Activated CD8-positive, alpha-beta memory T cell treated with anti-CD3 and anti-CD28 coated beads, Interleukin-2, amount 50 U/mL, for 48 hours (primary cell): ENCODE measurements around the gene PTPRD.

ENCODE experiments used
- DNase-seq: peaks from one replicate; pipeline ENCODE4 v3.0.0-alpha.2; 2020

The PTPRD gene

DNA sequence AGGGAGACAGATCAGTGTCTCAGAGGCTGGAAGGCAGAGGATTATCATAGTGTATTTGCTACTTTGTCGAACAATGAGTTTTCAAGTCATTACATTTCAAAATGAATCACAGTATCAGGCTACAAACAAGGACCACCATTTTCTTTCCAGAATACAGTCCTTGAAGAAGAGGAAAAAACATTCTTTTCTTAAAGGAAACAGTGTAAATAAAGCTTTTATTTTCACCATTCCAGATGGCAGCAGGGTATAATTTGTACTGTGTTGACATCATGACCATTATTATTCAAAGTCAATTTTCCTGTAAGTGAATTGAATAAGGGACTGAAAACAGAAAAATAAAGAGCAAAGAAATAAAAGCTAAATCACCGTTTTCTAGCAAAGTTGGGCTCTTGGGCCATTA, 2076.0 kb downstream of the PTPRD start:
- DNase-seq = no peak

GRCh38 chr9:8534828-8535227, 2078.0 kb downstream of the PTPRD start:
- no peak for DNase-seq

DNA sequence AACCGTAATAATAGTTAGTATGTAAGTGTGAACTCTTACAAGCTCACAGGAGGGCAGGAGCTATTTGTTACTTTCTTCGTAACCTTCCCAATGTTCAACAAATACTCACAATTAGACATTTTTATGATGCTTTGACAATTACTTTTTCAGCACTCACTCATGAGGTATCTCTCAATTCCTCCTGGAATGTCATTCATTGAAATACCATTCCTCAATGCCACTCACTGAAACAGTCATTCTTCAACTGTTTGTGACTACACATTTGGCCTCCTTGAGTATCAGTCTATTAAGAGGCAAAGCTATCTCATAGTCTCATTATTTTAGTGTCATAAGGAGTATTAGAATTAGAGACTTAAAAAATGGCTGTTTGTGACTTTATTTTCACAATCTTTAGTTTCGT, 2079.1 kb downstream of the PTPRD start:
- DNase-seq = no peak

- DNase-seq = no peak
Measured at GRCh38 chr9:8531826-8532415, 2080.9 kb downstream of the PTPRD start.

- no peak for DNase-seq
Measured at GRCh38 chr9:8521112-8521511, 2091.7 kb downstream of the PTPRD start.

DNA sequence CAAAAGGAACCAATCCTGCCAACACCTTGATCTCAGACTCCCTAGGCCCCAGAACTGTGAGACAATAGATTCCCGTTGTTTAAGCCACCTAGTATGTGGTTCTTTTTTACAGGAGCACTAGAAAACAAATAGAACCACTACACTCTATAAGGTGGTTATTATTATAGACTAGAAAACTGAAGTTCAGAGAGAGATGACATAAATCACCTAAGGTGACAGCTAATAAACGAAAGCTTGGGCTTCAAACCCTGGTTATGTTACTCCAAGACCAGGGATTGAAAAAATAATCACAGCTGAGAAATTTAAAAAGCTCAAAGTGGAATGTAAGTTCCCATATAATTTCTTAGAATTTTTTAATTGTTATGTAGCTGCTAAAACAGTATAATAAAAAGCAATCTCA, 2097.1 kb downstream of the PTPRD start:
- no peak for DNase-seq

- no peak for DNase-seq
Measured at GRCh38 chr9:8514760-8515159, 2098.0 kb downstream of the PTPRD start.

DNA sequence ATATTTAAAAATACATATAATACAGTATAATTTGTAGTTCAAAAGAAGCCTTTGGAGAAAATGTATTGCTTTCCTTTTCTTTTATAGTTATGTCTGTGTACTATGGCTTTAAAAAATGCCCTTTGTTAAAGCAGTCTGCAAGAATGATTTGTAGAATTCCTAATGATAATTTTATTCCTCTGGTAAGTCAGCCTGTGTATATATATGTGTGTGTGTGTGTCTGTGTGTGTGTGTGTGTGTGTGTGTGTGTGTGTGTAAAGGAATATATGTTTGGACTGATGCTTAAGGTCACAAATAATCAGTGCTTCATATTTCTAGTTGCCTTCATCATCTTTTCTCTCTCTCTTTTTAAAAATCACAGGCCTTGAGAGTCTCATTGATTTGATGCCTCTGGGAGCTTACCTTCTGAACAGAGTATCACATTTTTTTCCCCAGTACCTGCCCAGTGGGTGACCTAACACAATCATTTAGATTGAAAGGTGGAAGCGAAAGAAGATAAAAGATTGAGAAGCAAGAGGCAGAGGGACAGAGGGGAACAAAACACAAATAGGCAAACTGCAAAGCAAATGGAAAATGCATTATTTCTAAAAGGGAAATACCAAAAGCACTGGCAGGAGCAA, 2104.0 kb downstream of the PTPRD start:
- DNase-seq = no peak

DNA sequence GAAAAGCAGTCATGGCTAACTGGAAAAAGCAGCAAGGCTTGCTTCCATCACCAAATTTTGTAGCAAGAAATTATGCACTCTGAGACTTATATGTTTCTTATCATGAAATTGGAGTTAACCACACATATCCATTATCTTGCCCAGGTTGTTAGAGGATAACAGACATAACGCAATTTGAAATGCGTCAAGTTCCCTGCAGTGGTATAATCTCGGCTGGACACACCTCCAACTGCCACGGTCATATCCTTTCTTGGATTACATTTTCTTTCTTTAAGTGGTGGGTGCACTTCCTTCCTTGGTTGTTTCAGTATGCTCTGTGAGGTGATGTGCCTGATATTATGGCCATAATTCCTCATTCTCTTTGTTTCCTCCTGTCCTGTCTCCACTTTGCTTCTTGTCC, 2118.2 kb downstream of the PTPRD start:
- no peak for DNase-seq

- no peak for DNase-seq
Measured at GRCh38 chr9:8492679-8493078, 2120.1 kb downstream of the PTPRD start.

- DNase-seq = no peak
Measured at GRCh38 chr9:8492024-8492423, 2120.8 kb downstream of the PTPRD start.

GRCh38 chr9:8491563-8491962, 2121.2 kb downstream of the PTPRD start:
- no peak for DNase-seq

GRCh38 chr9:8489835-8490234, 2123.0 kb downstream of the PTPRD start:
- no peak for DNase-seq

DNA sequence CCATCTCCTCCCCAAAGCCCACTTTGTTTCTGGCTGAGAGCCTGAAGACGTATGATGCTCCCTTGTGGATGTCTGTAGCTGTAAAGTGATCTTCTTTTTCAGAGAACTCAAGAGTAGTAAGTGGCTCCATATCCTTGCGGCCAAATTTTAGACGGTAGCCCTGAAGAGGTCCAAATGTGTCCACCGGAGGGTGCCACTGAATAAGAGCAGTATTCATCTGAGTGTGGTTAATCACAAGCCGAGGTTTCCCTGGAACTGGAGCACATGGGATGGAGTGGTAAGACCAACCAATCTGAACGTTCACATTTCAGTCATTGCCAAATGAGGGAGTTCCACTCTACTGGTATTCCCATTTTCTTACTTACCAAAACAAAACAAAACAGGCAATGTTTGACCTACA, 2126.7 kb downstream of the PTPRD start:
- no peak for DNase-seq

DNA sequence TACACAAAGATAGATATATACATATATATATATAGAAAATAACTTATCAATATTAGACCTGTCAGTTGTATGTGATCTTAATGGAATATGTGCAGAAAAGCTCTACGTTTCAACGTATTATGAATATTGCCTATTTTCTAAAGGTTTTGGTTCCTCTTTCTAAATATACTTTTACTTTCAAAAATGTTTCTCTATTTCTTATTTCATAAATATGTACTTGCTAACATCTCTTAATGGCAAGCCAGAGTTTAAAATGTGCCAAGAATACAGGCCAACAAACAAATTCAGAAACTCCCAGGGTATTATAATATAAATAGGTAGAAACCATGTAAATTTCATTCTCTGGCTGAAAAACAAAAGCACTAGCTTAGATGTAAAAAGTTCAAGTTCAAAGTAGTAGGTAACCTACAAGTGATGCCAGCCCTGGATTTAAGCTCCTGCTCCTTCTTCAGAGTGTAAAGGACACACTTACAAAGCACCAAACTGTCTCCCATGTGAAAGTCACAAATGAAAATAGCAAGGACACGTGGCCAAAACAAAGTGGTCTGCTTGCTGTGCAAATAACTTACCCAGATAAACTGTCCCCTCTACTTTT, 2128.1 kb downstream of the PTPRD start:
- DNase-seq = no peak

GRCh38 chr9:8477450-8477849, 2135.4 kb downstream of the PTPRD start:
- no peak for DNase-seq

GRCh38 chr9:8474937-8475336, 2137.9 kb downstream of the PTPRD start:
- DNase-seq = no peak

DNA sequence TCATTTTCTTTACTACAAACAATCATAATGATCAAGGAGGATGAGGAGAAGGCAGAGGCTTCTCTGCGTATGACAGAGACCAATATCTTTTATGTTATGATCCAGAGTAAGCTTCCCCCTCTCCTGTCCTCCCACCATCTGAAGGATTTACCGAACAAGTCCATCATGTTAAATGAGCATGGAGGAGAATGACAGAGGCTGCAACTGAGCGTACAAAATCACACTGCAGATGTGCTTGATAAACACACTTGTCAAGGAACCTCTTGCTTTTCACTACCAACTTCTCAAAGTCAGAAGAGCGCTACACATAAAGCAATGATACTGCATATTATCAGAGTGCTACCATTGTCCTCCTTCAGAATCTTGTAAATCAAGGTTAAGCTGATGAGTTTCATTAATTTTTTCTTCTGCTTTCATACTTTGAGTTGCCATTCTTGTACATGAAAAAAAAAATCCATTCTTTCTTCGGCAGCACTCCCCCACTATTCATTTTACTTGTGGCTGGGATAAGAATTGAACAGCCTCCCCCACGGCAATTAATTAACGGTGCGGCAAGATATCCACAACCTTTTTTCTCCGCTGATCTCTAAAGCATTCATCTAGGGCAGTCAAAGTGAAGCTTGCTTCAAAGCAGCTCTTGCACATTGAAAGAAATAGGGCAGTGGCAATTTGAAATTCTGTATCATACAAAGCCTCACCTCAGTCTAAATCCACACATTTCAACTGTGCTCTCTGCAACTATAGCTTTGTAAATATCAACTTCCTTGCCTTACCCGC, 2139.4 kb downstream of the PTPRD start:
- DNase-seq = no peak

DNA sequence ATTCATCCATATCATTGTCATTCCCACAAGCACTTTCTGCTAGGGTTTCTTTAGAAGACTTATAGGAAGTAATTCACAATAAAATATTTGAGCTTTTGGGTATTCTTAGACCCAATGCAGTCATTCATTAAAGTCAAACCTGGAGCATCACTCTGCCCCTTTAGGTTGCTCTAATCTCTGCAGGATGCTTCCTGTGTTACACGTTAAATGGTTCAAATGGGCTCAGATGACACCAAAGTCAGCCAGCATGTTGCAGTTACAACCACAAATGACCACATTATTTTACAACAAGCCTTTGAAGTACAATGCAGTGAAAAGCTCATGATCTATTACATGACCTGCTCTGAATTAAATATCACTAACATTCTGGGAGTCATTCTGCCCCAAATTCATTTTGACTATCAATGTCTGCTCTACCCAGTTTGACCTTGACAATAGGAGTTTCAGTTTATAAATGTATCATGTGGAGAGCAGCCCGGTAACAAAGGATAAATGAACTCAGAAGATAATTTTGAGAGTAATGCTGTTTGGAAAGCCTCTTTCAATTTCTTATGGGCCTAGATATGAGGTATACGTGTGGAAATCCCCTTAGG, 2144.7 kb downstream of the PTPRD start:
- no peak for DNase-seq

- no peak for DNase-seq
Measured at GRCh38 chr9:8457816-8458215, 2155.0 kb downstream of the PTPRD start.

DNA sequence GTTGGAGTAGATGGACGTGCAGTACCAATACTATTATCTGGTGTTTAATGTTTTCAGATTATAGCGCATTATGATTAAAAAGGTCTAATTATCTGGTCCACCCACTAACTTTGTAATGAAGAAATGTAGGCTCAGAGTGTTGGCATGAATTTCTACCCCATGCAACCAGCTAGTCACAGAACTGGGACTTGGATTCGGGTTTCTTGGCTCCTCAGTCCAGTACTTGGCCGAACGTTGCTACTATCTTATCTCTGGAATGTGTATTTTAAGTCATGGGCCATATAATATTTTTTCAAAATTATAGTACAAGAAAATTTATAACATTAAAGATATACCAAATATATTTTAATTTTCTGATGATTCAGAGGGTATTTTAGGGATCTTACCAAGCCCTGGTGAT, 2155.7 kb downstream of the PTPRD start:
- DNase-seq = no peak

DNA sequence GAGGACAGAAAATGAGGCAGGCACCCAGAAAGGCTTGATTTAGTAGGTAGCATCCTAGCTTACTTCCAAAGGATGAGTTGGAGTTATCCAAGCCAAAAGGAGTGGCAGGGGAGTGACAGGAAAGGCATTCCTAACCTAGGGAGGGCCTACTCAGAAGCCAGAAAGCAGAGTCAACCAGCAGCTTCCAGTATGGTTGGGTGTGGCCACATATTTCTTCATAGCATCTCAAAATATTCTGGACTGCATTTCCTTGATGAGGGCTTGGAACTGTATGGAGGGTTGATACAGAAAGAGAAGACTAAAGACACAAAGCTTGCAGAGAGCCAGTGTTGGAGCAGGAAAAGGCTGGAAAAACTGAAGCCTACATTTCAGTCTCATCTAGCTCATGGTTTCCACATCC, 2156.5 kb downstream of the PTPRD start:
- DNase-seq = no peak

- DNase-seq = no peak
Measured at GRCh38 chr9:8450810-8451545, 2161.8 kb downstream of the PTPRD start.
